K562 (cell line): ENCODE data around the gene LSM12. TPM values are rescaled to one million over a fixed set of nuclear protein-coding genes. Genes with fewer than 3 reads are reported as not detected.

Experiments
- CREB3 ChIP-seq: fragments of 450-650 bp; conservative IDR thresholded peaks from 2 replicates; pipeline ENCODE4 v1.6.1; 2016; ENCODE audit warnings: missing genetic modification characterization, low read depth, mild to moderate bottlenecking, missing compliant biosample characterization, moderate library complexity
- FIP1L1 ChIP-seq: fragments of 200-400 bp; formaldehyde crosslinking; IDR thresholded peaks from 2 replicates; pipeline ENCODE4 v1.6.1; 2018; ENCODE audit warnings: mild to moderate bottlenecking, low read depth, low read length; ENCODE audit not compliant: poor library complexity, severe bottlenecking
- HOMEZ ChIP-seq: fragments of 250-450 bp; sonication (Bioruptor Pico); IDR thresholded peaks from 2 replicates; pipeline ENCODE4 v1.4.0; 2020; ENCODE audit warnings: mild to moderate bottlenecking, moderate library complexity
- NFYB ChIP-seq: IDR thresholded peaks from 2 replicates; pipeline ENCODE4 v1.6.1; 2011; ENCODE audit warnings: mild to moderate bottlenecking, moderate library complexity; ENCODE audit not compliant: insufficient read length; ENCODE audit errors: extremely low read depth
- POLR2B ChIP-seq: fragments of 450-650 bp; IDR thresholded peaks from 2 replicates; pipeline ENCODE4 v1.6.1; 2018; ENCODE audit warnings: low read depth; ENCODE audit not compliant: partially characterized antibody
- POLR2G ChIP-seq: fragments of 200-400 bp; formaldehyde crosslinking; IDR thresholded peaks from 2 replicates; pipeline ENCODE4 v1.6.1; 2017; ENCODE audit warnings: low read depth, mild to moderate bottlenecking, antibody characterized with exemption, low read length, moderate library complexity
- PTTG1 ChIP-seq: fragments of 450-650 bp; IDR thresholded peaks from 2 replicates; pipeline ENCODE4 v1.6.1; 2016; ENCODE audit warnings: low read depth, mild to moderate bottlenecking, missing genetic modification characterization, missing compliant biosample characterization
- RBM14 ChIP-seq: fragments of 200-400 bp; formaldehyde crosslinking; IDR thresholded peaks from 2 replicates; pipeline ENCODE4 v1.6.1; 2018; ENCODE audit warnings: low read depth, mild to moderate bottlenecking, low read length, moderate library complexity, borderline replicate concordance; ENCODE audit not compliant: insufficient read depth
- SRSF3 ChIP-seq: fragments of 200-400 bp; formaldehyde crosslinking; IDR thresholded peaks from 2 replicates; pipeline ENCODE4 v1.6.1; 2016; ENCODE audit warnings: mild to moderate bottlenecking, low read length, moderate library complexity; ENCODE audit not compliant: insufficient read depth
- THRA ChIP-seq: fragments of 450-650 bp; IDR thresholded peaks from 2 replicates; pipeline ENCODE4 v1.6.1; 2017; ENCODE audit warnings: mild to moderate bottlenecking, moderate library complexity
- ZBTB33 ChIP-seq: sonication (generic); formaldehyde crosslinking; IDR thresholded peaks from 2 replicates; pipeline ENCODE4 v1.8.1; 2023; ENCODE audit warnings: mild to moderate bottlenecking, missing genetic modification reagents
- ZBTB5 ChIP-seq: fragments of 450-650 bp; IDR thresholded peaks from 2 replicates; pipeline ENCODE4 v1.6.1; 2017; ENCODE audit warnings: antibody characterized with exemption
- ZNF143 ChIP-seq: sonication (generic); formaldehyde crosslinking; IDR thresholded peaks from 2 replicates; pipeline ENCODE4 v1.9.0; 2022; ENCODE audit warnings: mild to moderate bottlenecking, missing genetic modification reagents
- ZNF253 ChIP-seq: fragments of 250-450 bp; sonication (Bioruptor Pico); conservative IDR thresholded peaks from 2 replicates; pipeline ENCODE4 v1.6.1; 2021; ENCODE audit warnings: mild to moderate bottlenecking
- ZNF263 ChIP-seq: sonication (generic); formaldehyde crosslinking; IDR thresholded peaks from 2 replicates; pipeline ENCODE4 v1.8.0; 2022; ENCODE audit warnings: mild to moderate bottlenecking, missing genetic modification reagents, borderline replicate concordance
- ZNF75A ChIP-seq: fragments of 450-650 bp; formaldehyde crosslinking; IDR thresholded peaks from 2 replicates; pipeline ENCODE4 v1.4.0; 2020; ENCODE audit warnings: mild to moderate bottlenecking
- polyA plus RNA-seq, 8 experiments: library from polyadenylated mRNA; depleted of rRNA in 4 of 8; stranded (reverse) in 5 of 8; unstranded in 3 of 8; fragments of >200 nt; fragmentation: Nextera tagmentation in 2 of 8; fragmentation: Illumina TruSeq in 1 of 8; extraction: Ambion mirVana in 2 of 8; extraction: Trizol in 1 of 8; gene quantifications; 2 replicates each; pipeline versions ENCODE4 v1.2.1 to v1.2.3, GENCODE V29; 2011 to 2014; ENCODE audit warnings: inconsistent platforms in 1 of 8, missing spikeins in 1 of 8
- total RNA-seq, 7 experiments: library from RNA; depleted of rRNA in 6 of 7; stranded (reverse); fragments of >200 nt in 6 of 7; fragmentation: Illumina TruSeq in 2 of 7; extraction: Trizol in 2 of 7; gene quantifications; 2 replicates each; pipeline versions ENCODE4 v1.2.1 to v1.2.3, GENCODE V29; 2011 to 2021; ENCODE audit warnings: low replicate concordance in 1 of 7

The LSM12 gene
- total and polyA plus RNA-seq, 9 of the 15 experiments (the other 6 are each of a cell fraction or from before 2014, with no cell fraction given) = 53.0 to 258 (median 89.3) TPM

DNA sequence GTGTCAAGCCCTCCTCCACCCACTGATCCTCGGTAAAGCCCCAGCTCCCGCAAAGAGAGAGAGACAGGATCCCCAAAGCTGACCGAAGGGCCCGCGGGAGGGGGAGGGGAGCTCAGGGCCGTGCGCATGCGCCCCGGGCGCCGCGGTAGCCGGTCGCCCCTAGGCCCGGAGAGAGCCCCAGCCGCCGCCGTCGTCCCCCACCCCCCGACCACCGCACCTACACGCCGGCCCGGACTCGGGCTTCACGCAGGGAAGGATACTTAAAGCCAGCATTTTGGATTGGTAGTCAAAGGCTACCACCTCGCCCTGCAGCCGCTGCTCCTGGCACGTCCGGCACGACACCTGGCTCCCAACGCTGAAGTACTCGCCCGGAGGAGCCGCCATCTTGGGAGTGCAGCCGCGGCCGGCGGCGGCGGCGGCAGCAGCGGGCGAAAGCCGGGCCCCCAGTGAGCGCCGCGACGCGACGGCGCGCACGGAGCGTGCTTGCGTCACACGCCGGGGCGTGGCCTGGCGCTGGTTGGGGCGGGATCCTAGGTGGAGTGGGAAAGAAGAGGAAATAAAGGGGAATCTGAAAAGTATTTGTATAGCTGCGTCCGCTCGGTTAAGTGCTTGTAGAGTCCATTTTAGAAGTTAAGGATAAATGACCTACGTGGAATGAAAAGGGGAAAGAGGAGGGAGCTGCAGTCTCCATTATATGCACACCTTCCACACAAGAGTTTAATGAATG lies at the start of gene LSM12 (continued):
- TF ChIP-seq SRSF3 = no peak
- TF ChIP-seq ZNF263 (CRISPR knock-in tag) = no peak
- no peak for TF ChIP-seq PTTG1
- peak; percentile 63 for TF ChIP-seq POLR2B
- TF ChIP-seq ZNF143 (CRISPR knock-in tag) = no peak
- TF ChIP-seq CREB3 (tag) = no peak
- no peak for TF ChIP-seq ZBTB5
- no peak for TF ChIP-seq HOMEZ (CRISPR knock-in tag)
- no peak for TF ChIP-seq THRA
- TF ChIP-seq ZBTB33 = peak; percentile 45; the same call in 1 of the 2 replicates
- no peak for TF ChIP-seq ZNF75A
- no peak for TF ChIP-seq RBM14
- TF ChIP-seq NFYB = no peak
- TF ChIP-seq FIP1L1 = peak; percentile 48
- TF ChIP-seq ZNF253 (CRISPR knock-in tag) = no peak
- TF ChIP-seq POLR2G = peak; percentile 99
